ENCODE data around the gene TRIM39.
"Not testable (repeated sequence)": the region's sequence is repeated elsewhere in the genome, so short reads cannot be mapped to it uniquely, and the experiment has no call there.

Gene TRIM39

DNA sequence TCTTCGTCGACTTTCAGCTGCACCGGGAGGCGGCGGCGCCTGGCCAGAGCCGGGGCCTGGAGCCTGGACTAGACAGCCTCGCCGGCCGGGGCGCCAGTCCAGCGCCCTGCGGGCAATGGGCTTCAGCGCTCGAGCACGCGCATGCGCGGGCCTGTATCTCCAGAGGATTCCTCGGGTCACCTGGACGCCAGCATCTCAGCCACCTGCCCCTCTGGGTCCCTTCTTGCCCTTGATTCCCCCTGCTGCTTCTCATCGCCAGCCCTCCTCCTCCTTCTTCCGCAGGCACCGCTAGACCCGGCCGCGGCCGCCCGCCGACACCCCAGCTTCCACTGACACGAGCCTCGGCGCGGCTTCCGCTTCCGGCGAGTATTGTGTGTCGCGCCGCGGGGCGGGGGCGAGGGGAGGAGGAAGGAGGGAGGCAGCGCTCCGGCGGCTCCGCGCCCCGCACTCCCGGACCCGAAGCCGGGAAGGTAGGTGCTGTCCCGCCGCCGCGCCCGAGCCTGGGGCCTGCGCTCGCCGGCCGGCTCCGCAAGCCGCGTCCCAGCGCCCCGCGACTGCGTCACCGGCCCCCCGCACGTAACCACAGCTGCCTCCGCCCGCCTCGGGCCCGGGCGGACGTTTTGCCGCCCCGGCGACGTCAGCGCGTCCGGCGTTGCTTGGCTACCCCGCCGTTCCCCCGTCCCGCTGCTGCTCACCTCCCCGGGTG is at the start of gene TRIM39:
Gene TRIM39 (plus strand): TSS at position 402 of the 706 bp plus-strand sequence. CDS start 2,391 bp downstream, outside the sequence.
- DNase-seq, result peak; percentile 87

DNA sequence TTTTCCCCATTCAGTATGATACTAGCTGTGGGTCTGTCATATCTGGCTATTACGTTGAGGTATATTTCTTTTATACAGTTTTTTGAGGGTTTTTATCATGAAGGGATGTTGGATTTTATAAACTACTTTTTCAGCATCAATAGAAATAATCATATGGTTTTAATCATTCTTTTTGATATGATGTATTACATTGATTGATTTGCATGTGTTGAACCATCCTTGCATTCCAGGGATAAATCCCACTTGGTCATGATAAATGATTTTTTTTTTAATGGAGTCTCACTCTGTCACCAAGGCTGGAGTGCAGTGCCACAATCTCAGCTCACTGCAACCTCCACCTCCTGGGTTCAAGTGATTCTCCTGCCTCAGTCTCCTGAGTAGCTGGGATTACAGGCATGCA is 45.7 kb upstream of the TRIM39 start:
- not testable (repeated sequence) for DNase-seq

DNA sequence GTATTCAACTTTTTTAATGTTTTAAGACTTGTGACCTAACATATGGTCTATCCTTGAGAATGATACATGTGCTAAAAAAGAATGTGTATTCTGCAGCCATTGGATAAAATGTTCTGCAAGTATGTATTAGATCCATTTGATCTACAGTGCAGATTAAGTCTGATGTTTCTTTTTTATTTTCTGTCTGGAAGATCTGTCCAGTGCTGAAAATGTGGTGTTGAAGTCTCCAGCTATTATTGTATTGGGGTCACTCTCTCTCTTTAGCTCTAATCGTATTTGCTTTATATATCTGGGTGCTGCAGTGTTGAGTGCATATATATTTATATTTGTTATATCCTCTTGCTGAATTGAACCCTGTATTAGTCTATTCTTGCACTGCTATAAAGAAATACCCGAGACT is 44.2 kb upstream of the TRIM39 start:
- DNase-seq, result no peak

DNA sequence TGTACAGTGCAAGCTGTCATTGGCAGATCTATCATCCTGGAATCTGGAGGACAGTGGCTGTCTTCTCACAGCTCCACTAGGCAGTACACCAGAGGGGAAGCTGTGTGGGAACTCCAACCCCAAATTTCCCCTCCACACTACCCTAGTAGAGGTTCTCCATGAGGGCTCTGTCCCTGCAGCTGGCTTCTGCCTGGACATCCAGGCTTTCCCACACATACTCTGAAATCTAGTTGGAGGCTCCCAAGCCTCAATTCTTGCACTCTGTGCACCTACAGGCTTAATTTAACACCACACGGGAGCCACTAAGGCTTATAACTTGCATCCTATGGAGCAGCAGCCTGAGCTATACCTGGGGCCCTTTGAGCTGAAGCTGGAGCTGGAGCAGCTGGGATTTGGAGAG is 43.0 kb upstream of the TRIM39 start:
- DNase-seq, result no peak

DNA sequence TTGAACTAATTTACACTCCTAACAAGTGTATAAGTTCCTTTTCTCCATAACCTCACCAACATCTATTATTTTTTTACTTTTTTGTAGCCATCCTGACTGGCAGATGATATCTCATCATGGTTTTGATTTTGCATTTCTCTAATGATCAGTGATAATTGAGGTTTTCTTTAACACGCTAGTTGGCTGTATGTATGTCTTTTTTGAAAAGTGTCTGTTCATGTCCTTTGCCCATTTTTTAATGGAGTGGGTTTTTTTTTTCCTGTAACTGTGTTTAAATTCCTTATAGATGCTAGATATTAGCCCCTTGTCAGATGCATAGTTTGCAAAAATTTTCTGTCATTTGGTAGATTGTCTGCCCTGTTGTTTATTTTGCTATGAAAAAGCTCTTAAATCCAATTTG is 39.6 kb upstream of the TRIM39 start:
- no peak for DNase-seq

DNA sequence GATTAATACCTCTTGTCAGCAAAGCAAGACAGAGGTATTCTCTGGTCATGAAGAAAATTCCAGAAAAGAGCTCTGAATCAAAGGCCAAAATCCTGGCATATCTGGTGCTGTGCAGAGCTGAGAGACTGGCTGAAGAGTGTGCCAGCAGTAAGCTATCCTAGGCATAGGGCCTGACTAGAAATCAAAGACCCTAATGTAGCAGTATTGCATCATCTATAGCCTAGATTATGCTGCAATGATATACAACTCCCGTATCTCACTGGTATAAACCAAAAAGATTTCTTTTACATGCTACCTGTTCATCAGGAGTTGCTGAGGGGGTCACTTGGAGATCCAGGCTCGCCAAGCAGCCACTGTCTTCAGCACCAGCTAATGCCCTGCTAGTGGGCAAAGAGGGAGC is 30.9 kb upstream of the TRIM39 start:
- DNase-seq, result no peak

DNA sequence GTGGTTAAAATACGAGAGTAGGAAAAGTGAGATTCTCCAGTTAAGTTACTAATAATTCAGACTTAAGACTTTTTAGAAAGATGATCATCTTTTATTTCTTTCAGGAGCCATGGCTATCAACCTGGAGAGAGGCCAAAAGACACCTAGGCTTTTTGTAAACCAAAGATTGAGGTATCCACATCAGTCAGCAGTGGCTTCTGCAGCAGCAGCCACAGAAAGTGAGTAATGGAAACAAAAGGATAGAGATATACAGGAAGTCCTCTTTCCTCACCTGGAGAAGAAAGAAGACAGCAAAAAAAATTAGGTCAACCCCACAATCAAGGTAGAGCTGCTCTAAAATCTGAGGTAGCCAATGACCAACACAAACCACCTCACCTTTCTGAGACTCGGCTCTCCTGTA is 22.7 kb upstream of the TRIM39 start:
- DNase-seq, result no peak

DNA sequence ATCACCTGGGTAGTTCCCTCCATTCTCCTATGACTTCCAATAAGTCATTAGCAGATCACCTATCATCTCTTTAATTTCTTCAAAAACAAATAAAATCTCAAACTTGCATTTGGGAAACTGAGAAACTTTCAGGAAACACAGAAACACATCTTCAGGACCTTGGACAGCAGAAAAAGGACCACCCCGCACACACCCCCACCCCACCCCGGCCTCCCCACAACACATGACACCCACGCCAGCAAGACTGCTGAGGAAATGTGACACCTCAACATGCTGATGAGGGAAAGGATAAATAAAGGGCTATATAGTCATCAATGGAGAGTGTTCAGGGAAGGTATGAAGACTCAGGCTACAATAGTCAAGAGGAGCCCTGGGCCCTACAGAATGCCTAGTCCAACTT is 15.6 kb upstream of the TRIM39 start:
- DNase-seq, result no peak

DNA sequence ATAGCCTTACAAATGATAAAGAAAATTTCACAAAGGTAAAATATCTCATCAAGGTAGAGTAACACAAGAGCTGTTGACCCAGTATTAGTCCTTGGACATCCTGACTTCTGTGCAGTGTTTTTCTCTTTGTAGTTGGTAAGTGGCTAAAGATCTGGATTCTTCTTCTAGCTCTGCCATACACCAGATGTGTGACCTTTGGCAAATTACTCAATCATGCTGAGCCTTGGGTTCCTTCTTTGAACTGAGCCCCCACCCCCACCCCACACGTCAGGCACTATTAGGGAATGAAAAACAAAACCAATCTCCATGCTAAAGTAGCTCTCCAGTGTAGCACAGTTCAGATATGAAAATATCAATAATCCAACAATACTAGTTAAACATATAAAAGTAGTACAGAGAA is 15.1 kb upstream of the TRIM39 start:
- no peak for DNase-seq

DNA sequence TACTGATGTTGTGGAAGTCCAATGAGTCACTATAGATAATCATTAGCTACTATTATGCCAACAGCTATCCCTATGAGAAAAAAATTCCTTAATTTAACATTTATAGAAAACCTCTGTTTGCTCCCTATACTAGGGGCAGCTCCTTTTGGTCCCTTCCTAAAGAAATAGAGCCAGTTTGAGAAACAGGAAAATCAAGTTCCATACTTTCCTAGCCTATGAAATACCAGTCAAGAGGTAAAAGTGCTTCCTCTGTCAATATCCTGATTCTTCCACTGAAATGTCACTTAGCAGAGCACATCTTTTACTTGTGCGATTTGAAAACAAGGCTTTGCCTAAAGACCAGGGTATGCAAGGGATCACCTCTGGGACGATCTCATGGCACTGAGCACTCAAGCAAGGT is 14.5 kb upstream of the TRIM39 start:
- DNase-seq, result no peak

DNA sequence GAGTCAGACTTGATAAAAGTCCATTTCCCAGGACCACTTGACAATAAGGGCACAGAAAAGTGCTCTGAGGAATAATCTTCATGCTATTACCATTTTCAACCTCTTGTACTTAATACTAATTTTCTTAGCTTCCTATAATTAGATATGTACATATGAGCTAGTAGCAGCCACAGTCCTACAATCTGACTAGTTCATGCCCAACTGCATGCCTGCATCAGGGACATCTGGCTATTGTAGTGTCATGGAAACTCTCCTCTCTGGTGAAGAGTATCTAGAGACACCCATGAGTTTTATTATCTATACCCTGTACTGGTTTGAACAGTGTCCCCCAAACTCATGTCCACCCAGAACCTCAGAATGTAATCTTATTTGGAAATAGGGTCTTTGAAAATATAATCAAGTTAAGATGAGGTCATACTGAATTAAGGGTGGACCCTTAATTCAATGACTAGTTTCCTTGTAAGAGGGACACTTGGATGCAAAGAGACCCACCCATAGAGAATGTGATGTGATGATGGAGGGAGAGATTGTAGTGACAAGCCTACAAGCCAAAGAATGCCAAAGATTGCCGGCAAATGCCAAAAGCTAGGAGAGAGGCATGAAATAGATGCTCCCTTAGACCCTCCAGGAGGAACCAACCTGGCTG is 13.9 kb upstream of the TRIM39 start:
- no peak for DNase-seq

DNA sequence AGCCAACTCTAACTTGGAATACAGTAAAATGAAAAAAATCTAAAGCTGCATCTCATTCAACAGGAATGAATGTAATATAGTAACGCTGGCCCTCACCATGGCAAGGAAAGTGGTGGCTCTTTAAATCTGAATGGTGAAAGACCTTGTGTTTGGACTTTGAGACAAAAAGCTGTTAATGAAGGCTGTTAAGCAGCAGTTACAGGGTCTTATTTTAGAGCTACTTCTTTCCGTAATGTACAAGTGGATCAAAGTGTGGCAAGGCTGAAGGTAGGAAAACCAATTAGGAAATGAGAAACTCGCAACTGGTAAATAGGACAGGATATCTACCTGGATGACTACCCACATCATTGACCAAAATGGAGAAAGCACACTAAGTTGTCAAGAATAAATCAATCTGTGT is 11.6 kb upstream of the TRIM39 start:
- DNase-seq, result no peak

DNA sequence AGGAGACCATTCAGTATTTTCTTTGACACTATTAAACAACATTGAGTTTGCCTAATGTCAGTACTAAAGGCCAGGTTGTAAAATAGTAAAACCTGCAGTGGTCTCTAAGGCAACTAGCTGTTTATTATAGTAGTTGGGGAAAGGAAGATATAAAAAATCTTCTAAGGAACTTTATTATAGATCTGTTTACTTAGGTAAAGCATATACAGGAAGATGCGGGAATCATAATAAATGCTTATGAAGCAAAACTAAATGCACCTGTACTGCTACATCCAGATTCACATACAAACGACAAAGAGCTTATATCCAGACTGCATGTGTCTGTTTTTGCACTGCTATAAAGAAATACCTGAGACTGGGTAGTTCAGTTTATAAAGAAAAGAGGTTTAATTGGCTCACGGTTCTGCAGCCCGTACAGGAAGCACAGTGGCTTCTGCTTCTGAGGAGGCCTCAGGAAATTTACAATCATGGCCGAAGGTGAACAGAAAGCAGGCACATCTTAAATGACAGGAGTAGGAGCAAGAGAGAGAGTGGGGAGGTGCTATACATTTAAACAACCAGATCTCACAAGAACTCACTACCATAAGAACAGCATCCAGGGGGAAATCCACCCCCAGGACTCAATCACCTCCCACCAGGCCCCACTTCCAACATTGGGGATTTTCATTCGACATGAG is 8.7 kb upstream of the TRIM39 start:
- DNase-seq, result no peak

DNA sequence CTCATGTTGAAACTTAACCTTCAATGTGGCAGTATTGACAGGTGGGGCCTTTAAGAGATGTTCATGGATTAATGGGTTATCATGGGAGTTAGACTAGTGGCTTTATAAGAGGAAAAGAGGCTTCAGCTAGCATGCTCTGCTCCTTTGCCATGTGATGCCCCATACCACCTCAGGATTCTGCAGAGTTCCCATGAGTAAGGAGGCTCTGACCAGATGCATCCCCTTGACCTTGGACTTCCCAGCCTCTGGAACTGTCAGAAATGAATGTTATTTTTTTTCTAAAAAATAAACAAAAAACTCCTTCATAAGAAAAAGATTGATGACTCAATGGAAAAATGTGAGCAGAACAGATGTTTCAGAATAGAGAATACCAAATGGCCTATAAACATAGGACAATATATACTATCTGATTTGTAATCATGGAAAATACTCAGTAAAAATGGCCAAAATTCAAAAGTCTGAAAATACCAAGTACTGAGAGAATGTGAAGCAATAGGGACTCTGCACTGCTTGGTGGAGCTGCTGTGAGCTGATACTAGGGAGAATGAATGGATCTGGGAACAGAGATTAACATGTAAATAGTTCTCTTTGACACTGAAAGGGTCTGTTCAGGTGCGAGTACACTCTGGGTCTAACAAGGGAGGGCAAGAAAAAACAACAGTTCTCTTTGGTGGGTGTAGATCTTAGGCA is 7.4 kb upstream of the TRIM39 start:
- peak; percentile 59 for DNase-seq

DNA sequence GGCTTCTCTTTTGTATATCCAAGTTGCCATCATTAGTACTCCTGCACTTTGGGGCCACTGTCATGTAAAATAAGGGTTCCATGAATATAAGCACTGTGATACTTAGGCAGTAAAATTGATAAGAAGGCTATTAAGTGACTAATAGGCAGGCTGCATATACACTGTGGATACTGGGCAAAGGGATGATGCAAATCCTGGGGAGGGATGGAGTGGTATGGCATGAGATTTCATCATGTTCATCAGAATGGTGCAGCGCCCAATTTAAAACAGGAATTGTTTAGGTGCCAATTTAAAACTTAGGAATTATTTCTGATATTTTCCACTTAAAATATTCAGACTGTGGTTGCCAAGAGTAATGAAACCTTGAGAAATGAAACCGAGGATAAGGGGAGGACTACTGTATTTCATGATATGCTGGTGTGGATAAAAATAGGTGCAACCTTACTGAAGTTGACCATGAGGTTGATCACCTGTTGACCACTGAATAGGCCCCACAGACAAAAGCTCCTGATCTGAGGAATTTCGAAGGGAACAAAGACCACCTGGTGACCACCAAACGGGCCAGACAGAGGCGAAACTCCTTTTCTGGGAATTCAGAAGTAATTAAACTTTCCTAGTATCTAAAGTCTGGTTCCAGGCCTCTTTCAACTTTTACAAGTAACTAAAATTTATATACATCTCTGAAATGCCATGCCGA is 4.9 kb upstream of the TRIM39 start:
- peak; percentile 34 for DNase-seq

DNA sequence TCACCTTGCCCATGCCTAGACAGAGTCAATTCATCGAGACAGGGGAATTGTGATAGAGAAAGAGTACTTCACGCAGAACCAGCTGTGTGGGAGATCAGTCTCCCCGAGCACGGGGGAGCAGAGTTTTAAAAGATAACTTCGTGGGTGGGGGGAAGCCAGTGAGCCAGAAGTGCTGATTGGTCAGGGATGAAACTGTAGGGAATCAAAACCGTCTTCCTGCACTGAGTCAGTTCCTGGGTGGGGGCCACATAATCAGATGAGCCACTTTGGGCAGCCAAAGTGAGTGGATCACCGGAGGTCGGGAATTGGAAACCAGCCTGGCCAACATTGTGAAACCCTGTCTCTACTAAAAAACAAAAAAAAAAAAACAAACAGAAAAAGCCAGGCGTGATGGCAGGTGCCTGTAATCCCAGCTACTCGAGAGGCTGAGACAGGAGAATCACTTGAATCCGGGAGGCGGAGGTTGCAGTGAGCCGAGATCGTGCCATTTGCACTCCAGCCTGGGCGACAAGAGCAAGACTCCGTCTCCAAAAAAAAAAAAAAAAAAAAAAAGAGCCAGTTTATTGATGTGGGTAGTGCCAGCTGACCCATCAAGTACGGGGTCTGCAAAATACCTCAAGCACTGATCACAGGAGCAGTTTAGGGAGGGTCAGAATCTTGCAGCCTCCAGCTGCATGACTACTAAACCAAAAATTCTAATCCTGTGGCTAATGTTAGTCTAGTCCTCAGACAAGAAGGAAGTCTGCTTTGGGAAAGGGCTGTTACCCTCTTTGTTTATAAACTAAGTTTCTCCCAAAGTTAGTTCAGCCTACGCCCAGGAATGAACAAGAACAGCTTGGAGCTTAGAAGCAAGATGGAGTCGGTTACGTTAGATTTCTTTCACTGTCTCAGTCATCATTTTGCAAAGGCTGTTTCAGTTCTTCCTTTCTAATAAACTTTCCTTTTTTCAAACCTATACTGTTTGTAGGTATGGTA is 3.9 kb upstream of the TRIM39 start:
- DNase-seq, result peak; percentile 92

DNA sequence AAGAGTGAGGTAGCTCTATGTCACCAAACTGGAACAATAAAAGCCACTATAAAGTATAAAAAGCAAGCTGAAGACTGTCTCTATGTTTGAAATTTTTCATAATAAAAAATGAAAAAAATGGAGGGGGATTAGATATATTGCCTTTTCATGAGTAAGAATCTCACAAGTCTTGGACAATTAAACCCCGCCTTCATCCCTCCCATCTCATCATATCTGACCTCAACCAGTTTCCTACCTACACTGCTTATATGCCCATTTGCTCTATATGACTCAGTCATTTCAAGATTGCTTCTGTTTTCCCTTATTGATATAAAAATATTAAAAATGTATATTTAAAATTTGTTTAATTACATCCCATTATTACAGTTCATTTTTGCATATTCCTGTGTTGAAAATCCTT is 2.9 kb upstream of the TRIM39 start:
- peak; percentile 45 for DNase-seq

DNA sequence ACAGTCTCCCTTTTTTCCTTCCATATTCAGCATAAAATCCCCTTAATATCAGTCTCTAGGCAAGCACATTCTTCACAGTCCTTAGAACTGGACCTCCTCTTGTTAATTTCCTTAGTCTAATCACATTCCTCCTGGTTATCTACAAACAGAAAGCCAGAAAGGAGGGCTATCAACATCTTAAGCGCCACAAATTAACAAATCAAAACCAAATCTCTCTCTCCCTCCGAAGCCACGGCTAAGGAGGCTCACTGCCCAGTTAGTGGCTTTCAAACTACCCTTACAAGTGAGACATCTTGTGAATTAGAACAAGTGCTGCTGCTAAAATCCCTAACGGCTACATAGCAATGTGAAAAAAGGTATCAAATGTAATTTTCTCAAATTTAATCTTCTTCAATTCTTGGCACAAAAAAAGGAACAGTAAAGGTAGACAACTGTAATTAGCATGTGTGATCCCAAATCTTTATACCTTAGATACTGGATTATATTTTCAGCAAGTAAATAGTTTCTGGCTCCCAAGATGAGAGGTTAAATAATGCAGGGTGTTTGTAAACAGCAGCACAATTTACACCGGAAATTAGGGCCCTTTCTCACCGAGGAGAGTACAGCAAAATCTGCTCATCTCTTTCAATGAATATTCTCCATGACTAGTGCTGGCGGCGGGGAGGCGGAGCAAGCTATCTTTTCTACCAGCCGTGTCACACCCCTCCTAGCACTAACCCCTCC is 1.4 kb upstream of the TRIM39 start:
- peak; percentile 68 for DNase-seq

DNA sequence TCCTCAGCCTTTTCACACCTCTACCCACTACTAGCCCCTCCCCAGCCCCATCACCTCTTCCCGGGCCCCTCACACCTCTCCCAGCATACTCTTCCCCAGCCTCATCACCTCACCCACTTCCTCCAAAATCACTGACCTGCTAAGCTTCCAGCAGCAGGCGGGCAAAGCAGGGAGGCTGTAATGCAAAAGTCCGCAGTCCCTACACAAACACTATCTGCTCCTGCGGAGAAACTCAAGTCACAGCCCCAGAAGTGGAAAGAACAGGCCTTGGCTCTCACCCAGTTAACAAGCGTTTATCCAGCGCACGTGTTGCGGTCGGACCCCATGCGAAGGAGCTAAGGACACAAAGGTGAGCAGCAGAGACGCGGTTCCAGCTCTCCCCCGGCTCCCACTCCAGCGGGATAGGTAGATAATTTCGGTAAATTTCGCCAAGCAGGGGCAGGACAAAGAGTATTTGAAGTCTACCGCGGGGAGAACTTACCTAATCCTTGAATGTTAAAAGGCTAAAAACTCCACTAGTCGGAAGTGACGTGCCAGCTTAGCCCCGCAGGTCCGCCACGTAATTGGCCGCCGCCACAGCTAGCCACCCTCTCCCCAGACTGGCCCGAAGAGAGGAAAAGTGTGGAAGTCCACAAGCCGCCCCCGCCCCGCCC is 728 bp upstream of the TRIM39 start:
- DNase-seq, result peak; percentile 61

DNA sequence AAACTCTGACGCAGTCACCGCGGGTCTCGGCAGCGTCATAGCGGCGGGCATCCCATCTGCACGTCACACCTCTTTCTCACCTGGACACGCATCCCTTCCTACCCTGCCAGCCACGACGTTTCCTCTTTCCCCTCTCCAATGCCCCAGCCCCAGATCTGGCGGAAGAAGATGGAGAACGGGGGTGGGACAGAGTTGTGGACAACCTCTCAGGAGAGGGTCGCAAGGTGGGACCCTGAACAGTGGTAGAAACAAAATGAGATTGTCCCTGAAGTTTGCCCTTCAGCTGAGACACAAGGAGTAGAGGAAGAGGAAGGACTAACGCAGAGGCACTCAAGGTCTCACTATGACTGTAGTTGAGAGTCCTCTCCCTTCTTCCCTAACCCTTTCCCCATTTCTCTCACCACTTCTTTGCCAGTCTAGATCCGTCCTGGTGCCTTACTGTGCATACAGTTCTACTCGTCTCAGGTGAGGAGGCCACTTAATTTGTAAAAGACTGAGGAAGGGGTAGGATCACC is 562 bp downstream of the TRIM39 start:
- no peak for DNase-seq

All from EL (cell line).